HCT116 (cell line): ENCODE data around the gene CTU1. TPM values are rescaled to one million over a fixed set of nuclear protein-coding genes. Genes with fewer than 3 reads are reported as not detected.

Source experiments
- ATAC-seq: fragments of 200-7000 bp; cut with Tn5 transposase; 2 replicates; pipeline ENCODE4 v1.9.1; 2020; ENCODE audit warnings: mild to moderate bottlenecking, moderate library complexity
- BruUV-seq: library from RNA; stranded (reverse); fragments of 400-500 nt; replicated peaks from 2 replicates; lab custom pipeline; 2021; lab: Mats Ljungman, UMichigan
- CTCF ChIA-PET: fragments of 300-600 bp; sonication (Branson Sonifier 250); formaldehyde crosslinking; loops from one replicate; lab custom pipeline; 2021; ENCODE audit warnings: antibody characterized with exemption; lab: Charles Lee
- POLR2A ChIA-PET: fragments of 300-600, 350-600 bp; sonication (Branson Sonifier 250); formaldehyde crosslinking; loops from one replicate; lab custom pipeline; 2021; ENCODE audit warnings: antibody characterized with exemption; lab: Charles Lee
- RAD21 ChIA-PET, 2 experiments: fragments of 300-600 bp; sonication (Branson Sonifier 250); formaldehyde crosslinking; loops; one replicate each; lab custom pipeline; 2023; ENCODE audit warnings: low total read pairs in 2 of 2; ENCODE audit not compliant: uncharacterized antibody in 2 of 2, unreplicated experiment in 2 of 2, low non-redundant PET in 1 of 2; lab: Charles Lee
- DNase-seq: peaks from one replicate; pipeline ENCODE4 v3.0.0-alpha.2; 2010; ENCODE audit warnings: low read depth, low spot score
- H2AFZ ChIP-seq: fragments of 200-600 bp; shearing (Covaris generic), sonication (generic); 2 replicates; pipeline ENCODE4 v1.6.1; 2017; ENCODE audit warnings: low read depth, mixed run types, mixed read lengths, antibody characterized with exemption, low read length; ENCODE audit not compliant: poor library complexity, severe bottlenecking
- H3K27ac ChIP-seq: 2 replicates; pipeline ENCODE4 v1.5.1; 2012; ENCODE audit warnings: low read depth, low read length
- H3K27me3 ChIP-seq: fragments of 200-600 bp; sonication (generic); 2 replicates; pipeline ENCODE4 v1.6.1; 2016; ENCODE audit warnings: mixed run types, low read length, mixed read lengths; ENCODE audit not compliant: insufficient read depth
- H3K36me3 ChIP-seq, 2 experiments: fragments of 200-500 bp in 1 of 2; fragments of 200-600 bp in 1 of 2; sonication (Bioruptor generic) in 1 of 2; sonication (generic) in 1 of 2; 2 replicates each; pipeline versions ENCODE4 v1.5.1 to v1.6.1; 2014 to 2016; ENCODE audit warnings: low read length in 2 of 2, inconsistent platforms in 1 of 2, mixed read lengths in 1 of 2, mixed run types in 1 of 2; ENCODE audit not compliant: insufficient read depth in 2 of 2, control insufficient read depth in 1 of 2
- H3K4me1 ChIP-seq, 2 experiments: fragments of 200-600 bp in 1 of 2; sonication (generic) in 1 of 2; 2 replicates each; pipeline versions ENCODE4 v1.5.1 to v1.6.1; 2012 to 2017; ENCODE audit warnings: low read length in 2 of 2, inconsistent platforms in 1 of 2, mild to moderate bottlenecking in 1 of 2, mixed read lengths in 1 of 2, mixed run types in 1 of 2, moderate library complexity in 1 of 2; ENCODE audit not compliant: insufficient read depth in 2 of 2, control insufficient read depth in 1 of 2
- H3K4me2 ChIP-seq: fragments of 200-600 bp; sonication (generic); 2 replicates; pipeline ENCODE4 v1.6.1; 2017; ENCODE audit warnings: mixed run types, low read length, mixed read lengths
- H3K4me3 ChIP-seq, 2 experiments: fragments of 200-600 bp in 1 of 2; sonication (generic) in 1 of 2; replicated peaks in 1 of 2; 2 replicates each; pipeline ENCODE4 v1.5.1; 2011 to 2016; ENCODE audit warnings: low read length in 2 of 2, control low read depth in 1 of 2, low read depth in 1 of 2, mild to moderate bottlenecking in 1 of 2, mixed read lengths in 1 of 2, mixed run types in 1 of 2
- H3K79me2 ChIP-seq: fragments of 200-600 bp; sonication (generic); 2 replicates; pipeline ENCODE4 v1.6.1; 2017; ENCODE audit warnings: mild to moderate bottlenecking, mixed run types, low read length, moderate library complexity, mixed read lengths; ENCODE audit not compliant: insufficient read depth
- H3K9ac ChIP-seq: fragments of 200-600 bp; sonication (generic); 2 replicates; pipeline ENCODE4 v1.6.1; 2016; ENCODE audit warnings: low read length, mixed read lengths
- H3K9me2 ChIP-seq: fragments of 200-600 bp; sonication (generic), shearing (Covaris generic); 2 replicates; pipeline ENCODE4 v1.6.1; 2017; ENCODE audit warnings: mixed run types, mild to moderate bottlenecking, moderate library complexity; ENCODE audit not compliant: insufficient read depth
- H3K9me3 ChIP-seq, 2 experiments: fragments of 200-500 bp in 1 of 2; fragments of 200-600 bp in 1 of 2; sonication (Bioruptor generic) in 1 of 2; sonication (generic) in 1 of 2; 2 replicates each; pipeline ENCODE4 v1.6.1; 2014 to 2017; ENCODE audit warnings: low read length in 2 of 2, mixed read lengths in 2 of 2, inconsistent platforms in 1 of 2, low read depth in 1 of 2, mild to moderate bottlenecking in 1 of 2, mixed run types in 1 of 2, moderate library complexity in 1 of 2; ENCODE audit not compliant: control insufficient read depth in 1 of 2, insufficient read depth in 1 of 2
- H4K20me1 ChIP-seq: fragments of 200-600 bp; sonication (generic), shearing (Covaris generic); 2 replicates; pipeline ENCODE4 v1.6.1; 2017; ENCODE audit warnings: mixed run types, mild to moderate bottlenecking, moderate library complexity; ENCODE audit not compliant: insufficient read depth
- CTCF ChIP-seq, 3 experiments: fragments of 200-600 bp in 1 of 3; sonication (generic) in 1 of 3; IDR thresholded peaks in 2 of 3; conservative IDR thresholded peaks in 1 of 3; 2 replicates each; pipeline ENCODE4 v1.5.1; 2012 to 2017; ENCODE audit warnings: low read depth in 2 of 3, low read length in 2 of 3, antibody characterized with exemption in 1 of 3, borderline replicate concordance in 1 of 3, control low read depth in 1 of 3, mild to moderate bottlenecking in 1 of 3, mixed read lengths in 1 of 3, mixed run types in 1 of 3, moderate library complexity in 1 of 3; ENCODE audit not compliant: insufficient read depth in 1 of 3
- RAD21 ChIP-seq: IDR thresholded peaks from 2 replicates; pipeline ENCODE4 v1.6.1; 2012; ENCODE audit warnings: low read depth, mild to moderate bottlenecking
- SRF ChIP-seq: IDR thresholded peaks from 2 replicates; pipeline ENCODE4 v1.6.1; 2012; ENCODE audit warnings: low read depth
- TCF7L2 ChIP-seq: IDR thresholded peaks from 2 replicates; pipeline ENCODE4 v1.7.0; 2011; ENCODE audit warnings: borderline replicate concordance, inconsistent platforms; ENCODE audit not compliant: insufficient read depth, insufficient read length; ENCODE audit errors: extremely low read depth
- intact Hi-C: fragments of 100-400 bp; cut with micrococcal nuclease; formaldehyde crosslinking; loops from 2 replicates; pipeline ENCODE4 v1.10.0; 2022
- total RNA-seq: library from RNA; stranded (reverse); gene quantifications from one replicate; pipeline ENCODE4 v1.2.1, GENCODE V29; 2021; ENCODE audit not compliant: unreplicated experiment

The CTU1 gene
- total RNA-seq, 1 experiment from 2014 or later = 14.0 TPM

- H3K4me2 ChIP-seq = no peak overlapping the region
- H3K4me1 ChIP-seq = peaks cover 2 to 13% of the 10 kb centered on the region in 2 experiments; a peak in 2 of 4 replicates
- H3K9ac ChIP-seq = no peak overlapping the region
- H3K9me3 ChIP-seq = no peaks in the 10 kb centered on the region
- ATAC-seq (no peak), DNase-seq (no peak)
- ChIA-PET RAD21 (no interaction called here), POLR2A (no interaction called here), CTCF (interaction anchor here (1.2 to 6.3 kb wide), 2 partner anchors 75 to 173 kb away, joined by 4 to 140 read pairs; partner anchors contain the start of gene KLK10)
- TF ChIP-seq SRF (no peak), RAD21 (peak; percentile 83), CTCF (IDR thresholded peaks at IDR 0.05 in 2 of 3, conservative IDR thresholded peaks at IDR 0.05 in 1 of 3; ENCODE audit: borderline replicate concordance in 1 of 3, insufficient read depth in 1 of 3, low read depth in 2 of 3, low read length in 2 of 3) (peak; percentile 62 to 82 (median 69); a peak in 5 of 6 replicates), TCF7L2 (peak; percentile 81)
- no peak overlapping the region for H3K27ac ChIP-seq
- no TSS peak for BruUV-seq
- H3K9me2 ChIP-seq = no peaks in the 10 kb centered on the region
- H3K4me3 ChIP-seq = no peak overlapping the region
- H2AFZ ChIP-seq = no peak overlapping the region
- H4K20me1 ChIP-seq = no peaks in the 10 kb centered on the region
- no peaks in the 10 kb centered on the region for H3K79me2 ChIP-seq
- H3K27me3 ChIP-seq = no peaks in the 10 kb centered on the region
- H3K36me3 ChIP-seq = no peaks in the 10 kb centered on the region; a peak in 1 of 4 replicates
- intact Hi-C loops = loop anchor here (1.0 to 10.0 kb wide), 4 partner anchors 73 to 730 kb away; partner anchors contain the start of genes ACP4 and NAPSA
Measured at GRCh38 chr19:51094696-51095279, 13.4 kb downstream of the CTU1 start.
